H1 (cell line): ENCODE data around the gene ZBTB25. TPM values are rescaled to one million over a fixed set of nuclear protein-coding genes. Genes with fewer than 3 reads are reported as not detected.

Source experiments
- CTCF ChIA-PET: fragments of 300-600 bp; sonication (Branson Sonifier 250); formaldehyde crosslinking; loops from one replicate; lab custom pipeline; 2021; ENCODE audit not compliant: partially characterized antibody; lab: Charles Lee
- POLR2A ChIA-PET: fragments of 300-600 bp; sonication (Branson Sonifier 250); formaldehyde crosslinking; loops from one replicate; lab custom pipeline; 2021; ENCODE audit warnings: inconsistent platforms; ENCODE audit not compliant: partially characterized antibody; lab: Charles Lee
- DNase-seq, 2 experiments: peaks; one replicate each; pipeline versions ENCODE4 v3.0.0 to v3.0.0-alpha.2; 2010 to 2022; ENCODE audit warnings: low spot score in 2 of 2, low read depth in 1 of 2, mixed read lengths in 1 of 2
- FAIRE-seq: peaks from 2 replicates; lab custom pipeline; 2011; peaks lifted over from hg19 to GRCh38; lab: Jason Lieb, UNC
- H2AFZ ChIP-seq: 2 replicates; pipeline ENCODE4 v1.8.1; 2012; ENCODE audit warnings: low read length, inconsistent platforms
- H2AK5ac ChIP-seq: 2 replicates; pipeline ENCODE4 v1.6.1; 2013; ENCODE audit warnings: low read depth, low read length
- H2BK120ac ChIP-seq: replicated peaks from 2 replicates; pipeline ENCODE3; 2013; ENCODE audit warnings: low read depth, low read length, inconsistent platforms
- H2BK12ac ChIP-seq: 2 replicates; pipeline ENCODE4 v1.6.1; 2013; ENCODE audit warnings: low read depth, low read length
- H2BK15ac ChIP-seq: 2 replicates; pipeline ENCODE4 v1.6.1; 2013; ENCODE audit warnings: low read length
- H2BK20ac ChIP-seq: 2 replicates; pipeline ENCODE4 v1.6.1; 2013; ENCODE audit warnings: low read length
- H2BK5ac ChIP-seq: 2 replicates; pipeline ENCODE4 v1.6.1; 2013; ENCODE audit warnings: low read depth, low read length
- H3K14ac ChIP-seq: 2 replicates; pipeline ENCODE4 v1.6.1; 2013; ENCODE audit warnings: inconsistent platforms; ENCODE audit not compliant: insufficient read length
- H3K18ac ChIP-seq: 2 replicates; pipeline ENCODE4 v1.6.1; 2013; ENCODE audit warnings: low read length; ENCODE audit errors: extremely low read depth
- H3K23ac ChIP-seq: 2 replicates; pipeline ENCODE4 v1.6.1; 2013; ENCODE audit warnings: inconsistent platforms; ENCODE audit not compliant: insufficient read length
- H3K23me2 ChIP-seq: 2 replicates; pipeline ENCODE4 v1.6.1; 2013; ENCODE audit warnings: low read depth, low read length
- H3K27ac ChIP-seq: 2 replicates; pipeline ENCODE4 v1.6.1; 2011; ENCODE audit warnings: low read depth, low read length, inconsistent platforms
- H3K27me3 ChIP-seq, 4 experiments: replicated peaks in 1 of 4; 1 replicate in 1 of 4; 2 replicates in 3 of 4; pipeline versions ENCODE4 v1.6.1 to v1.8.1; 2011 to 2013; ENCODE audit warnings: low read length in 3 of 4, mild to moderate bottlenecking in 3 of 4, inconsistent platforms in 2 of 4, mixed read lengths in 2 of 4, moderate library complexity in 1 of 4; ENCODE audit not compliant: control insufficient read depth in 3 of 4, insufficient read depth in 3 of 4; ENCODE audit errors: extremely low read depth in 1 of 4
- H3K36me3 ChIP-seq, 4 experiments: 2 replicates each; pipeline versions ENCODE4 v1.6.1 to v1.8.1; 2011 to 2013; ENCODE audit warnings: mild to moderate bottlenecking in 4 of 4, low read length in 3 of 4, moderate library complexity in 2 of 4, control low read depth in 1 of 4, inconsistent platforms in 1 of 4; ENCODE audit not compliant: insufficient read depth in 4 of 4, control insufficient read depth in 2 of 4
- H3K4ac ChIP-seq: replicated peaks from 2 replicates; pipeline ENCODE3; 2013; ENCODE audit warnings: low read length, low read depth, mixed read lengths, inconsistent platforms; ENCODE audit not compliant: insufficient read length
- H3K4me1 ChIP-seq, 4 experiments: replicated peaks in 1 of 4; 1 replicate in 1 of 4; 2 replicates in 3 of 4; pipeline versions ENCODE4 v1.6.1 to v1.8.1; 2011 to 2013; ENCODE audit warnings: low read length in 3 of 4, inconsistent platforms in 2 of 4, mixed read lengths in 1 of 4; ENCODE audit not compliant: insufficient read depth in 4 of 4, control insufficient read depth in 3 of 4
- H3K4me2 ChIP-seq, 2 experiments: 2 replicates each; pipeline versions ENCODE4 v1.6.1 to v1.8.1; 2011 to 2013; ENCODE audit warnings: low read depth in 2 of 2, low read length in 2 of 2, control low read depth in 1 of 2, inconsistent platforms in 1 of 2, mild to moderate bottlenecking in 1 of 2; ENCODE audit not compliant: insufficient read depth in 1 of 2
- H3K4me3 ChIP-seq, 4 experiments: fragments of 200-600, 300-600 bp in 1 of 4; sonication (generic), shearing (Covaris generic), sonication (Bioruptor Twin) in 1 of 4; 2 replicates each; pipeline versions ENCODE4 v1.5.1 to v1.8.1; 2011 to 2016; ENCODE audit warnings: low read length in 4 of 4, low read depth in 3 of 4, control low read depth in 2 of 4, inconsistent platforms in 2 of 4, mild to moderate bottlenecking in 2 of 4, mixed read lengths in 1 of 4, moderate library complexity in 1 of 4; ENCODE audit not compliant: insufficient read depth in 2 of 4; ENCODE audit errors: extremely low read depth in 1 of 4
- H3K56ac ChIP-seq: replicated peaks from 2 replicates; pipeline ENCODE3; 2013; ENCODE audit warnings: low read depth, mild to moderate bottlenecking, mixed read lengths, low read length, inconsistent platforms; ENCODE audit not compliant: insufficient read length
- H3K79me1 ChIP-seq: 2 replicates; pipeline ENCODE4 v1.6.1; 2013; ENCODE audit warnings: low read depth, low read length, control low read depth
- H3K79me2 ChIP-seq, 2 experiments: 2 replicates each; pipeline versions ENCODE4 v1.6.1 to v1.8.1; 2012 to 2013; ENCODE audit warnings: low read length in 2 of 2, mild to moderate bottlenecking in 2 of 2, inconsistent platforms in 1 of 2; ENCODE audit not compliant: insufficient read depth in 2 of 2, control insufficient read depth in 1 of 2
- H3K9ac ChIP-seq, 4 experiments: replicated peaks in 1 of 4; 1 replicate in 1 of 4; 2 replicates in 3 of 4; pipeline versions ENCODE4 v1.6.1 to v1.8.1; 2011 to 2013; ENCODE audit warnings: low read depth in 3 of 4, low read length in 3 of 4, control low read depth in 2 of 4, mild to moderate bottlenecking in 2 of 4, moderate library complexity in 2 of 4, inconsistent platforms in 1 of 4; ENCODE audit errors: extremely low read depth in 1 of 4
- H3K9me3 ChIP-seq, 2 experiments: 2 replicates each; pipeline versions ENCODE4 v1.6.1 to v1.8.1; 2012 to 2013; ENCODE audit warnings: mild to moderate bottlenecking in 2 of 2, moderate library complexity in 2 of 2, control low read depth in 1 of 2, inconsistent platforms in 1 of 2, low read depth in 1 of 2, low read length in 1 of 2, mixed read lengths in 1 of 2; ENCODE audit not compliant: insufficient read depth in 2 of 2
- H4K20me1 ChIP-seq, 2 experiments: replicated peaks in 1 of 2; 2 replicates each; pipeline versions ENCODE3 to v1.8.1; 2011 to 2013; ENCODE audit warnings: inconsistent platforms in 2 of 2, low read length in 2 of 2, mild to moderate bottlenecking in 1 of 2; ENCODE audit not compliant: insufficient read depth in 2 of 2, control insufficient read depth in 1 of 2
- H4K5ac ChIP-seq: 2 replicates; pipeline ENCODE4 v1.6.1; 2013; ENCODE audit warnings: low read length, low read depth, mixed read lengths, inconsistent platforms; ENCODE audit not compliant: insufficient read length
- H4K8ac ChIP-seq: 2 replicates; pipeline ENCODE4 v1.8.0; 2013; ENCODE audit warnings: mild to moderate bottlenecking, moderate library complexity, low read length, inconsistent platforms; ENCODE audit not compliant: insufficient read depth; ENCODE audit errors: extremely low read depth
- H4K91ac ChIP-seq: replicated peaks from 2 replicates; pipeline ENCODE3; 2013; ENCODE audit warnings: low read length, mixed read lengths, inconsistent platforms; ENCODE audit not compliant: insufficient read length
- ASH2L ChIP-seq: fragments of 200-600, 300-600 bp; sonication (generic); IDR thresholded peaks from one replicate; pipeline ENCODE4 v1.7.1; 2017; ENCODE audit warnings: low read length
- EZH2 ChIP-seq: fragments of 200-600 bp; sonication (generic); IDR thresholded peaks from 2 replicates; pipeline ENCODE4 v1.7.1; 2012; ENCODE audit warnings: low read depth, mild to moderate bottlenecking, moderate library complexity, low read length, inconsistent platforms; ENCODE audit not compliant: severe bottlenecking
- JUND ChIP-seq: IDR thresholded peaks from 2 replicates; pipeline ENCODE4 v1.6.1; 2011; ENCODE audit warnings: mild to moderate bottlenecking, improper control_type of control experiment, low read length
- KDM5A ChIP-seq: fragments of 200-600 bp; IDR thresholded peaks from 2 replicates; pipeline ENCODE4 v1.7.1; 2012; ENCODE audit warnings: mild to moderate bottlenecking, low read length, inconsistent platforms, mixed read lengths
- MAFK ChIP-seq: IDR thresholded peaks from 2 replicates; pipeline ENCODE4 v1.6.1; 2012; ENCODE audit warnings: low read depth, mild to moderate bottlenecking, improper control_type of control experiment, low read length
- NRF1 ChIP-seq: IDR thresholded peaks from 2 replicates; pipeline ENCODE4 v1.6.1; 2011; ENCODE audit warnings: mild to moderate bottlenecking, low read depth, low read length, improper control_type of control experiment
- POLR2A ChIP-seq, 2 experiments: IDR thresholded peaks; 1 replicate in 1 of 2; 2 replicates in 1 of 2; pipeline ENCODE4 v1.6.1; 2011; ENCODE audit warnings: low read depth in 2 of 2, low read length in 2 of 2, mild to moderate bottlenecking in 2 of 2; ENCODE audit errors: control extremely low read depth in 1 of 2
- RFX5 ChIP-seq: IDR thresholded peaks from 2 replicates; pipeline ENCODE4 v1.6.1; 2011; ENCODE audit warnings: low read depth, low read length, improper control_type of control experiment, borderline replicate concordance
- TCF12 ChIP-seq: IDR thresholded peaks from 2 replicates; pipeline ENCODE4 v1.6.1; 2011; ENCODE audit warnings: low read depth, mild to moderate bottlenecking, low read length
- polyA plus RNA-seq, 7 experiments: library from polyadenylated mRNA; depleted of rRNA in 3 of 7; stranded (reverse) in 5 of 7; unstranded in 2 of 7; fragments of >200 nt in 5 of 7; fragments of 200-250 nt in 2 of 7; gene quantifications; 1 replicate in 5 of 7; 2 replicates in 1 of 7; 4 replicates in 1 of 7; pipeline versions ENCODE4 v1.2.1 to v1.2.3, GENCODE V29; 2011 to 2013; ENCODE audit warnings: missing spikeins in 2 of 7, mixed read lengths in 2 of 7
- total RNA-seq: library from RNA; stranded (reverse); fragmentation: NEBNext Ultra II Directional; extraction: Animal tissue kit (Norgen Biotek cat#: 25700); gene quantifications from 2 replicates; pipeline ENCODE4 v1.2.1, GENCODE V29; 2021
- TF ChIP-seq, protein P1 (sequence below), 3 experiments: IDR thresholded peaks; 1 replicate in 2 of 3; 2 replicates in 1 of 3; pipeline versions ENCODE4 v1.5.1 to v1.6.1; 2011; ENCODE audit warnings: low read length in 3 of 3, mild to moderate bottlenecking in 3 of 3, inconsistent platforms in 2 of 3, low read depth in 1 of 3, moderate library complexity in 1 of 3; ENCODE audit not compliant: insufficient read depth in 1 of 3; ENCODE audit errors: control extremely low read depth in 1 of 3

ZBTB25 gene
- total and polyA plus RNA-seq, 2 of the 8 experiments (the other 6 are each of a cell fraction or from before 2014, with no cell fraction given) = 5.4 to 11.4 TPM

DNA sequence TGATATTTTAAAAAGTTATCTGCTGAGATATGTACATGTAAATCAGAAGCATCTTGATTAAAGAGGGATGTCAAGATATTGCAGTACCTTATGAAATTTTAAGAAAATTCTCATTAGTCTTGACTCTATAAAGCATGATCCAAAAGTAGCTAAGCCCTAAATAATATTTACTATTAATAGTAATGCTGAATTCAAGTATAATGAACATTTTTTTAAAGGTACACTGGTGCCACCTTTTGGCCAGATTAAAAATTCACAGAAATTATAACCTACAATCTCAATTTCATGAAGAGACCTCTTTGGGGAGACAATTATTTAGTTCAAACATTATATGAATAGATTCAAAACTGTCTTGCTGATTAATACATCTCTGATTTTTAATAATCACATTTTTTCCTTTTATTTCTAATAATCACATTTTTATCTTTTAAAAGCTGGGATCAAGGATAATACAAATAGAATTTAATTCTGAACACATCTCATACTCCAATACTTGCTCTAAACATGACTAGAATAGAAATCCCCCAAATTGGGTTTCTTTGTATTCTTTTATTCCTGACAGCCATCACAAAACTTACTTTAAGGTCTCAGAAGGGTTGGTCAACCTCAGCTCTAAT is 24.9 kb downstream of the ZBTB25 start:
- H3K27ac ChIP-seq = no peak overlapping the region
- no peaks in the 10 kb centered on the region for H3K23me2 ChIP-seq
- no peak overlapping the region for H3K14ac ChIP-seq
- H2BK20ac ChIP-seq = no peak overlapping the region
- no peak overlapping the region for H3K4ac ChIP-seq
- CTCF ChIA-PET = interaction anchor here (1.2 to 4.6 kb wide), 15 partner anchors 9 to 328 kb away, joined by 3 to 20 read pairs (median 5); partner anchors contain the start of gene AKAP5
- H3K27me3 ChIP-seq = no peaks in the 10 kb centered on the region
- no peak overlapping the region for H2BK15ac ChIP-seq
- no peak overlapping the region for H3K9ac ChIP-seq
- H4K91ac ChIP-seq = no peak overlapping the region
- H3K4me2 ChIP-seq = no peak overlapping the region
- no peak overlapping the region for H3K56ac ChIP-seq
- H3K23ac ChIP-seq = no peak overlapping the region
- H2AFZ ChIP-seq = no peak overlapping the region
- no peaks in the 10 kb centered on the region for H3K4me1 ChIP-seq
- no peak overlapping the region for H2BK5ac ChIP-seq
- no peak overlapping the region for H3K18ac ChIP-seq
- H2BK120ac ChIP-seq = no peak overlapping the region
- POLR2A ChIA-PET = interaction anchor here (0.9 to 1.7 kb wide), 3 partner anchors 12 to 44 kb away, joined by 3 read pairs; no protein-coding TSS in a partner anchor
- no peak overlapping the region for H2BK12ac ChIP-seq
- H4K8ac ChIP-seq = no peak overlapping the region
- no peak for TF ChIP-seq JUND
- no peak for TF ChIP-seq NRF1
- TF ChIP-seq ASH2L = no peak
- TF ChIP-seq, protein P1, sequence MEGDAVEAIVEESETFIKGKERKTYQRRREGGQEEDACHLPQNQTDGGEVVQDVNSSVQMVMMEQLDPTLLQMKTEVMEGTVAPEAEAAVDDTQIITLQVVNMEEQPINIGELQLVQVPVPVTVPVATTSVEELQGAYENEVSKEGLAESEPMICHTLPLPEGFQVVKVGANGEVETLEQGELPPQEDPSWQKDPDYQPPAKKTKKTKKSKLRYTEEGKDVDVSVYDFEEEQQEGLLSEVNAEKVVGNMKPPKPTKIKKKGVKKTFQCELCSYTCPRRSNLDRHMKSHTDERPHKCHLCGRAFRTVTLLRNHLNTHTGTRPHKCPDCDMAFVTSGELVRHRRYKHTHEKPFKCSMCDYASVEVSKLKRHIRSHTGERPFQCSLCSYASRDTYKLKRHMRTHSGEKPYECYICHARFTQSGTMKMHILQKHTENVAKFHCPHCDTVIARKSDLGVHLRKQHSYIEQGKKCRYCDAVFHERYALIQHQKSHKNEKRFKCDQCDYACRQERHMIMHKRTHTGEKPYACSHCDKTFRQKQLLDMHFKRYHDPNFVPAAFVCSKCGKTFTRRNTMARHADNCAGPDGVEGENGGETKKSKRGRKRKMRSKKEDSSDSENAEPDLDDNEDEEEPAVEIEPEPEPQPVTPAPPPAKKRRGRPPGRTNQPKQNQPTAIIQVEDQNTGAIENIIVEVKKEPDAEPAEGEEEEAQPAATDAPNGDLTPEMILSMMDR (IDR thresholded peaks at IDR 0.05; ENCODE audit: control extremely low read depth in 1 of 3, insufficient read depth in 1 of 3, low read depth in 1 of 3, low read length in 3 of 3) = no peak
- no peak for TF ChIP-seq KDM5A
- no peak for TF ChIP-seq TCF12
- TF ChIP-seq MAFK = no peak
- no peak for TF ChIP-seq EZH2
- no peak for TF ChIP-seq RFX5
- no peak for TF ChIP-seq POLR2A (IDR thresholded peaks at IDR 0.05; ENCODE audit: control extremely low read depth in 1 of 2, low read depth in 2 of 2, low read length in 2 of 2)
- H3K9me3 ChIP-seq = no peaks in the 10 kb centered on the region
- H3K4me3 ChIP-seq = no peak overlapping the region
- H4K20me1 ChIP-seq = peaks cover 2% of the 10 kb centered on the region in 2 experiments
- H3K79me1 ChIP-seq = no peaks in the 10 kb centered on the region
- DNase-seq = no peak
- H4K5ac ChIP-seq = no peak overlapping the region
- no peak overlapping the region for H2AK5ac ChIP-seq
- H3K79me2 ChIP-seq = no peaks in the 10 kb centered on the region
- H3K36me3 ChIP-seq = no peaks in the 10 kb centered on the region
- no peak for FAIRE-seq
